Left ventricle myocardium inferior (tissue), 1 donor: ENCODE data around the gene AIMP2. TPM values are rescaled to one million over a fixed set of nuclear protein-coding genes. Genes with fewer than 3 reads are reported as not detected.

Source experiments
- DNase-seq: peaks from one replicate; pipeline ENCODE4 v3.0.0-alpha.2; 2020
- H3K27ac ChIP-seq: fragments of 200-600 bp; replicated peaks from 2 replicates; pipeline ENCODE4 v1.8.0; 2021
- H3K27me3 ChIP-seq: fragments of 200-600 bp; 2 replicates; pipeline ENCODE4 v1.8.0; 2021; ENCODE audit warnings: low read depth
- H3K36me3 ChIP-seq: fragments of 200-600 bp; 2 replicates; pipeline ENCODE4 v1.8.0; 2021
- H3K4me1 ChIP-seq: fragments of 200-600 bp; 2 replicates; pipeline ENCODE4 v1.8.0; 2021
- H3K4me3 ChIP-seq: fragments of 200-600 bp; 2 replicates; pipeline ENCODE4 v1.8.0; 2021; ENCODE audit warnings: mild to moderate bottlenecking, moderate library complexity
- H3K9me3 ChIP-seq: fragments of 200-600 bp; replicated peaks from 2 replicates; pipeline ENCODE4 v1.8.0; 2021
- intact Hi-C: fragments of 100-400 bp; cut with micrococcal nuclease; formaldehyde crosslinking; loops from one replicate; pipeline ENCODE4 v1.11.0; 2022
- total RNA-seq: library from RNA; stranded (reverse); fragmentation: NEBNext Ultra II Directional; extraction: Animal tissue kit (Norgen Biotek cat#: 25700); gene quantifications from one replicate; pipeline ENCODE4 v1.2.1, GENCODE V29; 2021
- TF ChIP-seq, protein P1 (sequence below): fragments of 200-600 bp; IDR thresholded peaks from 2 replicates; pipeline ENCODE4 v1.8.0; 2021; ENCODE audit warnings: antibody characterized with exemption, mild to moderate bottlenecking, borderline replicate concordance
- donor health status: DM: no; HTN: yes; CAD: no; lungs with severe emphysema.

Gene AIMP2
- total RNA-seq, 1 donor from 2014 or later: 49.1 TPM

DNA sequence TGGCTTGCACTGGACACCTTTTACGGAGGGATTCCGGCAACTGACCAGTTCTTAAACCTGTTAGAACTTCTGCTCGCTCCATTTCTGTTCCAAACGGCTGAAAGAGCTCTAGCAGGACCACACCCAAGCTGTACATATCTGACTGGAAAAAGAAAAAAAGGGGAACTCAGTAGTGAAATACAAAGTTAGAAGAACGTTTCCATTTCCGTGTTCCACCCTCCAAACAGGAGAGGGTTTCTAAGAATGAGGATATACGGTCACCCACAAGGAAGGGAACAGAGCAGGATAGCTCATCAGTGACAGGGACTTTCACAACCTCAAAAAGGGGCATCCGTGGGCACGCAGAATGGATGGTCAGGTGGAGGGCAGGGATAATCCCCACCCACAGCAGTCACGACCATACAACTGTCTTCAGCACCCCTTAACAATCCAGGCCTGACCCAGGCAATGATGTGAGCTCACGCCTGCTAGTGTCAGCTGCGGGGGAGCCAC, 17.8 kb downstream of the AIMP2 start:
- H3K4me1 ChIP-seq: peaks cover 28% of the 10 kb centered on the region
- H3K27ac ChIP-seq: peak overlapping the region; percentile 84
- no peaks in the 10 kb centered on the region for H3K9me3 ChIP-seq
- H3K4me3 ChIP-seq: peak overlapping the region; percentile 56
- peaks cover 84% of the 10 kb centered on the region for H3K36me3 ChIP-seq
- intact Hi-C loops: no loop called here
- no peak for DNase-seq
- H3K27me3 ChIP-seq: no peaks in the 10 kb centered on the region
- TF ChIP-seq, protein P1, sequence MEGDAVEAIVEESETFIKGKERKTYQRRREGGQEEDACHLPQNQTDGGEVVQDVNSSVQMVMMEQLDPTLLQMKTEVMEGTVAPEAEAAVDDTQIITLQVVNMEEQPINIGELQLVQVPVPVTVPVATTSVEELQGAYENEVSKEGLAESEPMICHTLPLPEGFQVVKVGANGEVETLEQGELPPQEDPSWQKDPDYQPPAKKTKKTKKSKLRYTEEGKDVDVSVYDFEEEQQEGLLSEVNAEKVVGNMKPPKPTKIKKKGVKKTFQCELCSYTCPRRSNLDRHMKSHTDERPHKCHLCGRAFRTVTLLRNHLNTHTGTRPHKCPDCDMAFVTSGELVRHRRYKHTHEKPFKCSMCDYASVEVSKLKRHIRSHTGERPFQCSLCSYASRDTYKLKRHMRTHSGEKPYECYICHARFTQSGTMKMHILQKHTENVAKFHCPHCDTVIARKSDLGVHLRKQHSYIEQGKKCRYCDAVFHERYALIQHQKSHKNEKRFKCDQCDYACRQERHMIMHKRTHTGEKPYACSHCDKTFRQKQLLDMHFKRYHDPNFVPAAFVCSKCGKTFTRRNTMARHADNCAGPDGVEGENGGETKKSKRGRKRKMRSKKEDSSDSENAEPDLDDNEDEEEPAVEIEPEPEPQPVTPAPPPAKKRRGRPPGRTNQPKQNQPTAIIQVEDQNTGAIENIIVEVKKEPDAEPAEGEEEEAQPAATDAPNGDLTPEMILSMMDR: no peak

DNA sequence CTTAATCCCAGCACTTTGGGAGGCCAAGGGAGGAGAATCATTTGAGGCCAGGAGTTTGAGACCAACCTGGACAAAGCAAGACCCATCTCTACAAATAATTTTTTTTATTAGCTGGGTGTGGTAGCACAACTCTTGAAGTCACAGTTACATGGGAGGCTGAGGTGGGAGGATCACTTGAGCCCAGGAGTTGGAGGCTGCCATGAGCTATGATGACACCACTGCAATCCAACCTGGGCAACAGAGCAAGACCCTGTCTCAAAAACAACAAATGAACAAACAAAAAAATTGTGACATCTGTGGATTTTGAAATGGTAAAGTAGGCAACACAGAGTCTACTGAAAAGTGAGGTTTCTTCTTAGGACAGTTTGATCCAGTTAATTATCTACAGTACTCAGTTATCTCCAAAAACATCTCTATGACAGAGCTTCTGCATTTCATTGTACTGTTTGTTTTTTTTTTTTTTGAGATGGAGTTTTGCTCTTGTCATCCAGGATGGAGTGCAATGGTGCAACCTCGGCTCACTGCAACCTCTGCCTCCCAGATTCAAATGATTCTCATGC, 18.8 kb downstream of the AIMP2 start:
- intact Hi-C loops: loop anchor here (2.0 kb wide), 1 partner anchor 21 kb away; no protein-coding TSS in a partner anchor
- Histone ChIP-seq H3K4me1 (peaks cover 38% of the 10 kb centered on the region), H3K27ac (peak overlapping the region; percentile 84), H3K9me3 (no peaks in the 10 kb centered on the region), H3K36me3 (peaks cover 80% of the 10 kb centered on the region), H3K27me3 (no peaks in the 10 kb centered on the region), H3K4me3 (no peak overlapping the region)
- no peak for DNase-seq
- TF ChIP-seq, protein P1: no peak

DNA sequence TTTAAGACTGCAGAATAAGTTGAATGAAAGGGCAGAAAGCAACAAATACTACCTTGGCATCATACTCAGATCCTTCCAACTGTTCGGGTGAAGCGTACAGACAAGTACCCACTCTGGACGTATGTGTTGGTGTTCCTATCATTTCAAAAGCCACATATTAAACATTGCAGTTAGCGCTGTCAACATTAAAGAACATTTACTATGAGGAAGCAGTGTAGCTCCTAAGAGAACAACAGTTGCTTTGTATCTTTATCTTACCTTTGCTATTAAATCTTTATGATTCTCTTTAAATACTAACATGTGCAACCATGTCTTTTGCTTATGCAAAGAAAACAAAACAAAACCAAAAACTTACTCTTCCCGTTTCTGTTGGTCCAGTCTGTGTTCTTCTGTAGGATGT, 19.5 kb downstream of the AIMP2 start:
- peaks cover 38% of the 10 kb centered on the region for H3K4me1 ChIP-seq

DNA sequence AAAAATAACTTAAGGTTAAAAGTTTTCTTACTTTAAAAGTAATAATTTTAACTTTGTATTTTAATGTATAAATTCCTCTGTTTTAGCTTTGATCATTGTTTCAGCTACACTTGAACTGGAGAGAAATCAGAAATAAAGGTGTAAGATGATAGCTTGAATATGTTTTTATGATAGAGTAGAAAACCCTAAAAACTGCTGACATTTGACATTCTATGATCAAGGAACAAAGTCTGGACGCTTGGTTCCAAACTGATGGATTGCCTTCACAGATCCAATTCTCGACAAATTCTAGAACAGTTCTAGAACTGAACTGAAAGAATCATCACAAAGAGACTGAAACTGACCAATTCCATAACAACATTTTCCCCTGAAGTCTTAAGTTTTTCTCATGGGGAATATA, 21.9 kb downstream of the AIMP2 start, which contains the start of gene ANKRD61:
TSS of gene ANKRD61 (plus strand) at position 389 of the 400 bp plus-strand sequence. CDS start at position 389, 0 bp downstream.
- peaks cover 32% of the 10 kb centered on the region for H3K4me1 ChIP-seq
- no peak for DNase-seq
- H3K36me3 ChIP-seq: peaks cover 81% of the 10 kb centered on the region
- TF ChIP-seq, protein P1: no peak
- H3K4me3 ChIP-seq: no peak within 1 kb of the TSS
- no peak within 1 kb of the TSS for H3K27ac ChIP-seq
- H3K9me3 ChIP-seq: no peaks in the 10 kb centered on the region
- H3K27me3 ChIP-seq: no peaks in the 10 kb centered on the region
- intact Hi-C loops: no loop called here

More for the DNA sequence above, 19.5 kb downstream of the AIMP2 start:
- Histone ChIP-seq H3K9me3 (no peaks in the 10 kb centered on the region), H3K27me3 (no peaks in the 10 kb centered on the region), H3K36me3 (peaks cover 80% of the 10 kb centered on the region), H3K4me3 (no peak overlapping the region), H3K27ac (no peak overlapping the region)
- intact Hi-C loops: loop anchor here (2.0 kb wide), 1 partner anchor 20 kb away; no protein-coding TSS in a partner anchor
- DNase-seq: no peak
- TF ChIP-seq, protein P1: no peak

DNA sequence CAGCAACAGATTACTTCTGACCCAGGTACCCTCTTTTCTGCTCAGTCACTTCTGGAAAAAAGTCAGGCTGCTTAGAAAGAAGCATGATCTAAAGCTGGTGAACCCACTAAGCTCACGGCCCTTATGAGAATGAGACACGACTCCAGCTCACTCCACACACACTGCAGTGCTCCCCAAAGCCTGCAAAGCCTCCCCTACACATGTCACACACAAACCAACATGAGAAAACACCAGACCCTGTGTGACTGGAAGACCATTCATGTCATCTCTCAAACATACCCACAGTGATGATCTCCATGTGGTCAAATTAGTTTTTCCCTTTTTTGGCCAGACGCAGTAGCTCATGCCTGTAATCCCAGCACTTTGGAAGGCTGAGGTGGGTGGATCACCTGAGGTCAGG, 22.5 kb downstream of the AIMP2 start:
- TF ChIP-seq, protein P1: no peak
- Histone ChIP-seq H3K4me3 (no peak overlapping the region), H3K27me3 (no peaks in the 10 kb centered on the region), H3K4me1 (peaks cover 27% of the 10 kb centered on the region), H3K9me3 (no peaks in the 10 kb centered on the region), H3K27ac (no peak overlapping the region), H3K36me3 (peaks cover 81% of the 10 kb centered on the region)
- DNase-seq: no peak
- intact Hi-C loops: no loop called here
